Hepatocyte (in vitro differentiated cells): ENCODE measurements around the gene SMKR1.

Experiments
- EZH2 ChIP-seq: fragments of 200-600 bp; sonication (generic); IDR thresholded peaks from 2 replicates; pipeline ENCODE4 v1.6.1; 2016; ENCODE audit warnings: antibody characterized with exemption, mild to moderate bottlenecking, borderline replicate concordance
- EZH2phosphoT487 ChIP-seq: fragments of 200-600 bp; sonication (generic); IDR thresholded peaks from one replicate; pipeline ENCODE4 v1.6.1; 2018; ENCODE audit warnings: antibody characterized with exemption, mild to moderate bottlenecking, low read depth, moderate library complexity; ENCODE audit not compliant: unreplicated experiment, severe bottlenecking
- TF ChIP-seq, protein P1 (sequence below): fragments of 200-600 bp; sonication (generic); IDR thresholded peaks from 2 replicates; pipeline ENCODE4 v1.5.1; 2016; ENCODE audit warnings: antibody characterized with exemption, mild to moderate bottlenecking; ENCODE audit not compliant: poor library complexity

DNA sequence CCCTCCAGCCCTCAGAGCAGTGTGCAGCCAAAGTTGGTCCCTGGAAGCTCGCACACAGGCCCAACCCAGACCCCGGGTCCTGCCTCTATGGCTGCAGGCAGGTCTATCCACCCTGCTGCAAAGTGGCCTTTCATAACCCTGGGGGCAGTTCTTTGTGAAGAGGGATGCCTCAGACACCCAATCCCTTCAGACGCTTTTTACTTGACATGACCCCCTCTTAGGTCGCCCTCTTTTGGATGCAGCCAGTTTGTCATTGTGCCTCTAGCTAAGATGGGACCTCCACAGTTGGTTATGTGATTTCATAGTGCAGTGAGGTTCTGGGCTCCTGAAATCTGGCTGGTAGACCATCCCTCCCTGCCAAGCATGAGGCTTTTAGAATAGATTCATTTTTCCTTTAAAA, 27.3 kb downstream of the SMKR1 start:
- TF ChIP-seq EZH2 (no peak), EZH2phosphoT487 (no peak)
- TF ChIP-seq, protein P1, sequence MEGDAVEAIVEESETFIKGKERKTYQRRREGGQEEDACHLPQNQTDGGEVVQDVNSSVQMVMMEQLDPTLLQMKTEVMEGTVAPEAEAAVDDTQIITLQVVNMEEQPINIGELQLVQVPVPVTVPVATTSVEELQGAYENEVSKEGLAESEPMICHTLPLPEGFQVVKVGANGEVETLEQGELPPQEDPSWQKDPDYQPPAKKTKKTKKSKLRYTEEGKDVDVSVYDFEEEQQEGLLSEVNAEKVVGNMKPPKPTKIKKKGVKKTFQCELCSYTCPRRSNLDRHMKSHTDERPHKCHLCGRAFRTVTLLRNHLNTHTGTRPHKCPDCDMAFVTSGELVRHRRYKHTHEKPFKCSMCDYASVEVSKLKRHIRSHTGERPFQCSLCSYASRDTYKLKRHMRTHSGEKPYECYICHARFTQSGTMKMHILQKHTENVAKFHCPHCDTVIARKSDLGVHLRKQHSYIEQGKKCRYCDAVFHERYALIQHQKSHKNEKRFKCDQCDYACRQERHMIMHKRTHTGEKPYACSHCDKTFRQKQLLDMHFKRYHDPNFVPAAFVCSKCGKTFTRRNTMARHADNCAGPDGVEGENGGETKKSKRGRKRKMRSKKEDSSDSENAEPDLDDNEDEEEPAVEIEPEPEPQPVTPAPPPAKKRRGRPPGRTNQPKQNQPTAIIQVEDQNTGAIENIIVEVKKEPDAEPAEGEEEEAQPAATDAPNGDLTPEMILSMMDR: no peak
